Measurements from ENCODE around the gene NR2F2.

The NR2F2 gene

DNA sequence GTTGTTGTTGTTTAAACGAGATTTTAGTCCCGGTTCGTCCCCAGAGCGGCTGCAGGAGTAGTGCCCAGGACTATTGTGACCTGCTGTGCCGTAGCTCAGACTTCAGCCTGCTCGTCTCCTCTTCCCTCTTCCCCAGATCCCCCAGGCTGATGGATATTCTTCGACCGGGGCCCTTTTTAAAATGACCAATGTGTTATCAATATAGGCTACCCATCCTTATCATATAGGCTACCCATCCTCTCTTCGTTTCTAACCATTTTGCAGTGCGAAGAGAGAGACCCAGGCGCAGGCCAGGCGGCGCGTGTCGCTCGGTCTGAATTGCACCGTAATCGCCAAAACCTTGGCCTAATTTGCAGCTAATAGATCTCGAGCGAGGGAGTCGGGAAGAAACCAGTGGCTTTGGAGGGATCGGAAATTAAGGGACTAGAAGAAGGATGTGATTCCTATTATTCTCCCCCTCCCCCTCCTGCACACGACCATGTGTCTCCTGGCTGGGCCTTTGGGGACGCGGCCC, 23.0 kb downstream of the NR2F2 start:
- no peak for DNase-seq (ENCODE audit: low read depth in 2 of 2)

GRCh38 chr15:96353930-96354730, 23.6 kb downstream of the NR2F2 start:
- DNase-seq (ENCODE audit: low read depth in 2 of 2) = no peak

DNA sequence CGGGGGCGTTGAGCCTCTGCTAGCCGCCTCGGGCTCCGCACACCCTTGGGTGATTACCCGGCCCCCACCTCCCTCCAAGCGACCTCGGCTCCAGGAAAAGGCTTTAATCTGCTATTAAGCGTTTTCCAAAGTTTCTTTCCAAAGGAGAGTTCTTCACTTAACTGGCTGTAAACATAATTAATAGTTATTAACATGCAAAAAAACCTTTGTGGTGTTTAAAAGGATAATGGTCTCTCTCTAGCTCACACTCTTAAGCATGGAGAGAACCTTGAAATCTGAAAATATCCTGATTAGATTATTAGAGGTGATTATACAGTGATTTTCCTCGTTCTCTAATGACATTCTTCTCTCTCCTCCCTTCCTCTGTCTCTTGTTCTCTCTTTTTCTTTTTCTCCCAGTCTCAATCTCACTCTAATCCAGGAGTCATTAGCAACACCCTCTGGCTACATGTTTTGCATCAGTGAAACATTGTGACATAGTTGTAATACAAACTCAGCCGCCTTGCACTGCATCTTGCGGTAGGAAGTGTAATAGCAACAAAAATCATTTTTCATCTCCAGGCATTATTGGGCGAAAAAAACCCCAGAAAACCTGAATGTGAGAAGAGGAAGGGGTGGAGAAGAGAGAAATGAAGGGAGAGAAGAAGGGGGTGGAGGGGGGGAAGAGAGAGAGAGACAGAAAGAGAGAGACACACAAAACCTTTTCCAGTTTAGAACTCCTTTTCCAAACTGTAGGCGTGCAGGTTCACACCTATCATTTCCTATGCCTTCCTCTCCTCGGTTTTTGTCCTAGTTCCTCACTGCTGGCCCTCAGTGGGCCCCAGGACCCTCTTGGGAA, 24.4 kb downstream of the NR2F2 start:
- DNase-seq (ENCODE audit: low read depth in 2 of 2) = no peak

GRCh38 chr15:96355568-96356187, 25.2 kb downstream of the NR2F2 start:
- no peak for DNase-seq (ENCODE audit: low read depth in 2 of 2)

- DNase-seq (ENCODE audit: low read depth in 2 of 2) = peak; percentile 54 to 62
These were observed 26.3 kb downstream of the NR2F2 start for GRCh38 chr15:96356494-96357455.

GRCh38 chr15:96358001-96358801, 27.7 kb downstream of the NR2F2 start:
- no peak for DNase-seq (ENCODE audit: low read depth in 2 of 2)

- DNase-seq (ENCODE audit: low read depth in 2 of 2) = no peak
These were observed 28.5 kb downstream of the NR2F2 start for GRCh38 chr15:96358821-96359615.

- DNase-seq (ENCODE audit: low read depth in 2 of 2) = no peak
These were observed 29.4 kb downstream of the NR2F2 start for GRCh38 chr15:96359616-96360521.

GRCh38 chr15:96360581-96361308, 30.2 kb downstream of the NR2F2 start:
- DNase-seq (ENCODE audit: low read depth in 2 of 2) = no peak

- DNase-seq (ENCODE audit: low read depth in 2 of 2) = no peak
These were observed 31.0 kb downstream of the NR2F2 start for GRCh38 chr15:96361309-96362010.

DNA sequence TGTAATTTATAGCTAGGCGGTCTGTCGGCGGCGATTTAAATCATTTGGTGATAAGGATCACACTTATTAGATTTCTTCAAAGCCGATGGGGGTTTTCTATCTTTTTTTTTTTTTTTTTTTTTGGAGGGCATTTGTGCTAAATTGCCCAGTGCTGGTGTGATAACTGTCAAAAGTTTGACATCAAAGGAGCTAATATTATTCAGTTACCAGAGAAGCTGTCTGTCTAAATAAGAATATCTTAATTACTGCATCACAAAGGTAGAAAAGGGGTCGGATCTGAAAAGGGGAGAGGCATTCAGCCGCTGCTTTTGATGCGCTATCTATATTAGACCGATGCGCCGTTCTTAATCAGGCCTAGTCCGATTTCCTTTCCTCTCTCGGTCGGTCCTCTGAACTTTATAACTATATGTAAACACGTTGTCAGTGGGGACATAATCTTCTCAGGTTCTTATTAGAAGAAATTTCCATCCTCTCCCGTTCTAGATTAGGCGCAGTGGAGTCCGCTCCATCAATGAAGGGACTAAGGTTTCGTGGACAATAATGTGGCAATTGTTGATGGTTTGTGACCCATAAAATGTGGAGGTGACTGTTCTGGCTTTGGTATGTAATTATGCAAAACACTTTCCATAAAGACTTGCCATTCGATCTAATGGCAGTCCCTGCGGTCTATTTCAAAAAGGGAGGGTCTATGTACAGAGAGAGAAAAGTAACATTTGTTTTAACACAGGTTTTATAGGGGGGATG, 31.7 kb downstream of the NR2F2 start:
- DNase-seq (ENCODE audit: low read depth in 2 of 2) = no peak

DNA sequence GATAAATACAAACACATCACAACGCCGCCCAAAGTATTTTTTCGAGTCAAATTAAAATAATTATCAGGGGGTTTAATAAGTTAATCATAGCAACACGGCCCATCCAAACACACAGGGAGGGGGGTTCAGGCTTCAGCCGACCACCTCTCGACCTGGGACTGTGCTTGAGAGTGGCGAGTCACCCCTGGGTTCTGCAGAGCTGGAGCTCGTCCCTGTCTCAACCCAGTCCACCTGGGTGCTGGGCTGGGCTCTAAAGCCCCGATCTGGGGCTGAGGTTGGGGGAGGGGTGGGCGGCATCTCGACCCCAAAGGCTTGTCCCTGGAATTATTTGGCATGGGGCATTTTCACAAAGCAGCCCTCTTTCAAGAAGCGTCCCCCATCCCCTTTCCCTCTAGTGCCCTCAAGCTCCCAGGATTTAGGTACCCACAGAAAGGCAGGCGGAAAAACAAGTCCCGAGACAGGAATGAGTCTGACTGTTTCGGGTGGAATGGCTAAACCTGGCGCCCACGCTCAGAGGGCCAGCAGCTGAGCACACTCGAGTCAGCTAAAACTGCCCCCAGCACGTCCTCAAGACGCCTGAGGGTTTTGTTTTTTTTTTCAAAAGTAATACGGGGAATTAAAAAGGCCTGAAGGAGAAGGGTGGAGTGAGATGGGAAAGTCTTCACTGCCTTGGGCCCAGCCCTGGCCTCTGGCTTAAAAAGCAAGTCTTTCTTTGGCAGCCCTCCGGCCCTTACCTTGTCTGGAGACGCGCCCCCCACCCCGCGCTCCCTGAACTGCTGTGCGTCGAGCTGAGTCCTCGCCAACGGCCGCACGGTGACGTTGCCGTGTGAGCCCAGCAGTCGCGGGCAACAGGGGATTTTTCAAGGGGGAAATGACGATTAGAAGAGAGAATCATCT, 32.5 kb downstream of the NR2F2 start:
- no peak for DNase-seq (ENCODE audit: low read depth in 2 of 2)

- no peak for DNase-seq (ENCODE audit: low read depth in 2 of 2)
These were observed 33.2 kb downstream of the NR2F2 start for GRCh38 chr15:96363707-96364106.

DNA sequence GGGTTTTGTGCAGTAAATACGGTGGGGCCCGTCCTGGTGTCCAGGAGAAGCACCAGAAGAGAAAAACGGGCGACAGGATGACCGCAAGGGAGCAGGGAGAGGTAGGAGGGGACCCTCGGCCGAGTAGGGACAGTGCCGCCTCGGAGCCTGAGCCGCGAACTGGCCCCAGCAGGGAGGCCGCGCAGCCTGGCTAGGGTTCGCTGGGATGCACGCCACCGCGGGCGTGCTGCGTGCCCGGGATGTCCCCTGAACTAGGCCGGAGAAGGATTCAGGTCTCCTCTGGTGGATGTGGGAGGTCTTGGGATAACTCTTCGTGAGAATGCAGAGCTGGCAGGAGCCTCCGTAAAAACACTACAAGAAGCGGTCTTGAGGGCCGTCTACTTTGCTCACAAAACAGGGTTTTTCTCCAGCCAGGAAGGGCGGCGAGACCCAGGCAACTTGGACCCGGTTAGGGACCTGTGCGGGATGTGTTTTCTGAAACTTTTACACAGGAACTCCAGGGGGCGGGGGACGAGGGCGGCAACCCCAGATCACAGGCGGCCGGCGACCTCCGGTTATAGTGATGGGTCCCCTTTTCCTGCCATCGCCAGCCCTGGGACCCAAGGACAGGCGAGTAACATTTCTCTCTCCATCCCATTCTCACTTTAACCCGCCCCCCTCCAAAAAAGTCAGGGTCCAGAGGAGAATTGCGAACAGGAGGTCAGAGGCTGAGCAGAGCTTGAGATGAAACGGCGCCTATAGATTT, 35.5 kb downstream of the NR2F2 start:
- DNase-seq (ENCODE audit: low read depth in 2 of 2) = no peak

GRCh38 chr15:96366526-96366877, 36.0 kb downstream of the NR2F2 start:
- DNase-seq (ENCODE audit: low read depth in 2 of 2) = no peak
